Measurements from ENCODE around the gene SLC34A1.

The SLC34A1 gene

GRCh38 chr5:177444106-177445051 is 60.1 kb downstream of the SLC34A1 start:
- DNase-seq (ENCODE audit: extremely low read depth, low read depth), result no peak
- TF ChIP-seq, protein P1, sequence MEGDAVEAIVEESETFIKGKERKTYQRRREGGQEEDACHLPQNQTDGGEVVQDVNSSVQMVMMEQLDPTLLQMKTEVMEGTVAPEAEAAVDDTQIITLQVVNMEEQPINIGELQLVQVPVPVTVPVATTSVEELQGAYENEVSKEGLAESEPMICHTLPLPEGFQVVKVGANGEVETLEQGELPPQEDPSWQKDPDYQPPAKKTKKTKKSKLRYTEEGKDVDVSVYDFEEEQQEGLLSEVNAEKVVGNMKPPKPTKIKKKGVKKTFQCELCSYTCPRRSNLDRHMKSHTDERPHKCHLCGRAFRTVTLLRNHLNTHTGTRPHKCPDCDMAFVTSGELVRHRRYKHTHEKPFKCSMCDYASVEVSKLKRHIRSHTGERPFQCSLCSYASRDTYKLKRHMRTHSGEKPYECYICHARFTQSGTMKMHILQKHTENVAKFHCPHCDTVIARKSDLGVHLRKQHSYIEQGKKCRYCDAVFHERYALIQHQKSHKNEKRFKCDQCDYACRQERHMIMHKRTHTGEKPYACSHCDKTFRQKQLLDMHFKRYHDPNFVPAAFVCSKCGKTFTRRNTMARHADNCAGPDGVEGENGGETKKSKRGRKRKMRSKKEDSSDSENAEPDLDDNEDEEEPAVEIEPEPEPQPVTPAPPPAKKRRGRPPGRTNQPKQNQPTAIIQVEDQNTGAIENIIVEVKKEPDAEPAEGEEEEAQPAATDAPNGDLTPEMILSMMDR (IDR thresholded peaks at IDR 0.05; ENCODE audit: low read depth, low read length), result no peak

GRCh38 chr5:177445052-177445916 is 61.0 kb downstream of the SLC34A1 start:
- DNase-seq (ENCODE audit: extremely low read depth, low read depth), result no peak
- TF ChIP-seq, protein P1 (IDR thresholded peaks at IDR 0.05; ENCODE audit: low read depth, low read length), result no peak

- DNase-seq (ENCODE audit: extremely low read depth, low read depth), result no peak
- TF ChIP-seq, protein P1 (IDR thresholded peaks at IDR 0.05; ENCODE audit: low read depth, low read length), result no peak
Observed at GRCh38 chr5:177445917-177446199, 61.6 kb downstream of the SLC34A1 start.

DNA sequence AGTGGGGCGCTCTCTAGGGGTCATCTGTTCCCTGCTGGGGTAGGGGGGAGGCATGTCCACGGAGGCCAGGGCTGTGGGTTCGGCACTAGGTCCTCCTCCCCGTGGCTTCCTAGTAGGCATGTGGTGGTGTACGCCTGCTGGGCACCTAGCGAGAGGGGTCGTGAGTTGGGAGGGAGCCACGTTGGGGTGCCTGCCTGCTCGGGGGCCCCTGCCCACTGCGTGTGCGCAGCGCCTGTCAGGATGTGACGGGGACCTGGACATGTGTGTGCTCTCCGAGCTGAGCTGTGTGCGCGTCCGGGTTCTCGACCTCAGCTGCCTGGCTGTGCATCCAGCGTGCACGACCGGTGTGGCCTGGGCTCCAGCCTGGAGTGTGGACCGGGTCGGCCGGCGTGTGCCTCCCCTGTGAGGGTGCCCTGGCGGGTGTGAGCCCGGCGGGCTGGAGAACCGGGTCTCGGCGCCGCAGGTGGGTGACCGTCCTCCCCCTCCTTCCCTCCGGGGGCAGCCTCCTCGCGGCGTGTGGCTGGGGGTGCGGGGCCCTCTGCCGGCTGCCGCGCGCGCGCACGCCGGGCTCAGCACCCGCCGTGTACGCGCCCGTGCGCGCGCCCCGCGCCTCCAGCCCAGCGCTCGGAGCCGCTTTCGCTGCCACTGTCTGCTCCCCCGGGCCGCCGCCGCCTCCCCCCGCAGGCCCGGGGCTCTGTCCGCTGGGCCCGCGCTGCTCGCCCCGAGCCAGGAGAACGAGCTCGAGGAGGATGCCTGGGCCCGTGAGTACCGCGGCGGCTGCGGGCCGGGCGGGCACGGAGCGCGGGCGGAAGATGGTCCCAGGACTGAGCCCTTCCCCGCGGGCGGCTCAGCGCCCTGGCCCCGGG is 62.2 kb downstream of the SLC34A1 start, which contains the start of gene PRR7:
TSS of gene PRR7 (plus strand) at position 615 of the 866 bp plus-strand sequence. CDS start 8,254 bp downstream, outside the sequence.
- TF ChIP-seq, protein P1 (IDR thresholded peaks at IDR 0.05; ENCODE audit: low read depth, low read length), result no peak; the same call in 1 of the 2 replicates
- peak; percentile 30 for DNase-seq (ENCODE audit: extremely low read depth, low read depth)

GRCh38 chr5:177447066-177447610 is 62.9 kb downstream of the SLC34A1 start:
- no peak for DNase-seq (ENCODE audit: extremely low read depth, low read depth)
- TF ChIP-seq, protein P1 (IDR thresholded peaks at IDR 0.05; ENCODE audit: low read depth, low read length), result no peak

DNA sequence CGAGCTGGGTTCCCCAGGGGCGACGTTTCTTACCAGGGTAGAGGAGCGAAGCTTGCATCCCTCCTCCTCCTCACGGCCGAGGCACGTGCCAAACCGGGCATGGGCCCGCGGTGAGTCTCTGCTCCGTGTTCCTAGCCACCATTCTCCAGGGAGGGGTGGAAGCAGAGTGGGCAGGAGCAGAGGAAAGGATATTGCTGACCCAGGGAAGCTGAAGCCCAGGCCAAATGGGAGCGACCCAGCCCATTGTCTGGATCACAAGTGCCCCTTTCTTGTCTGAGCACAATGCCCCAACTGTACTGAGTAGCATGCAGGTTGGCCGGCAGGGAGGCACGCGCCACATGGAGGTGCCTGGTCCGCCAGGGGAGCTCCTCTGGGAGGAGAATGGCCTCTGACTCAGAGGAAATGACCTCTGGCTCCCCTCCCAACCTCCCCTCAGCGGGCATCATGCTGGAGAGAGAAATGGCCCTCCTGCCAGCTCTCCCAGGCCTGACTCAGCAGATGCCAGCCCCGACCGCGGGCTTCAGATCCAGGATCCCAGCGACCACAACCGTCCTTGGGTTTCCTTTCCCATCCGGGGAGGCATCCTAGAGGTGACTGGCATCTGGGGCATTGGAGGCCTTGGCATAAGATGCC is 63.5 kb downstream of the SLC34A1 start:
- TF ChIP-seq, protein P1 (IDR thresholded peaks at IDR 0.05; ENCODE audit: low read depth, low read length), result no peak
- no peak for DNase-seq (ENCODE audit: extremely low read depth, low read depth)

Data from AG09319 (cell line).